ENCODE data around the gene CLCN3. TPM values are rescaled to one million over a fixed set of nuclear protein-coding genes. Genes with fewer than 3 reads are reported as not detected.

The CLCN3 gene
- total and polyA plus RNA-seq, 2 of the 4 experiments (the other 2 are of a cell fraction) = 13.0 to 22.8 TPM

DNA sequence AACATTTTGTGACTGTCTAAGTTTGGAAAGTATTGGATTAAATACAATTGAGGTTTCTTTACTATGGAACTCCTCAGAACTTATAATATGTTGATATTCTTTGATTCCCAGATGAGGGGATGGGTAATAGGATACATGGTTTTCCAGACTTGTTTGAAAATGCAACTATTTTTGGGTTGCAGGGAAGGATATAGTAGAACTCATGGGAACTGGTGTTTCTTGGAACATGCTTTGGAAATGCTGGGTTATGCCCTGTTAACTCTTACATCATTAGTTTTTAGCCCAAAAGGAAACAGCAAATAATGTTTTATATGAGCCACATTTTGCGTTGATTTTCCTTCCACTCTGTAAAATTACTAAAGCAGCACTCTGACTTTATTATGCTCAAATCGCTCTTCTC, 95.4 kb downstream of the CLCN3 start:
- dilution Hi-C loops (cut with HindIII; ENCODE audit: low sequenced_read_pairs, unreplicated experiment) = no loop called here
- no CpG with 5 or more reads among the region's 2 CpGs for WGBS, 2 experiments (ENCODE audit: extremely low coverage in 2 of 2, insufficient read length in 1 of 2)
- Histone ChIP-seq H3K4me2 (ENCODE audit: low read depth, low read length) (no peak overlapping the region), H4K5ac (ENCODE audit: low read depth, low read length) (no peak overlapping the region), H2BK120ac (ENCODE audit: low read depth, low read length) (no peak overlapping the region), H4K8ac (ENCODE audit: low read depth in 2 of 2, low read length in 2 of 2) (no peak overlapping the region), H3K36me3 (ENCODE audit: control insufficient read depth, insufficient read depth, low read length) (peaks cover 7% of the 10 kb centered on the region), H3K9me1 (ENCODE audit: insufficient read depth, low read length) (no peaks in the 10 kb centered on the region), H3K14ac (replicated peaks; ENCODE audit: low read depth, low read length) (no peak overlapping the region), H3K9ac (ENCODE audit: low read depth, low read length) (no peak overlapping the region), H2AK5ac (ENCODE audit: low read depth, low read length) (no peak overlapping the region), H3K18ac (ENCODE audit: low read depth, low read length) (no peak overlapping the region), H3K79me1 (ENCODE audit: low read depth in 1 of 2, low read length in 2 of 2) (no peaks in the 10 kb centered on the region), H3K27me3 (ENCODE audit: control insufficient read depth, insufficient read depth, low read length) (no peaks in the 10 kb centered on the region), H2AK9ac (replicated peaks; ENCODE audit: low read depth, low read length, poor library complexity) (no peak overlapping the region), H3K27ac (ENCODE audit: insufficient read depth, low read length) (no peak overlapping the region), H3K4me1 (ENCODE audit: control insufficient read depth, insufficient read depth, low read length) (no peaks in the 10 kb centered on the region), H3K56ac (ENCODE audit: extremely low read depth, insufficient read depth, low read length) (no peak overlapping the region), H4K91ac (ENCODE audit: insufficient read depth, low read depth, low read length) (no peak overlapping the region), H2BK15ac (ENCODE audit: low read depth, low read length) (no peak overlapping the region), H3K4me3 (ENCODE audit: insufficient read depth, low read depth, low read length) (no peak overlapping the region), H2BK20ac (ENCODE audit: low read depth, low read length) (no peak overlapping the region), H2BK5ac (ENCODE audit: low read depth, low read length, poor library complexity, severe bottlenecking) (no peak overlapping the region), H3K23ac (ENCODE audit: low read depth, low read length) (no peak overlapping the region), H4K20me1 (ENCODE audit: insufficient read depth, low read length) (no peaks in the 10 kb centered on the region), H2AFZ (replicated peaks; ENCODE audit: low read length, poor library complexity) (no peak overlapping the region), H3K9me3 (ENCODE audit: control insufficient read depth, insufficient read depth, low read length) (no peaks in the 10 kb centered on the region), H3K4ac (ENCODE audit: low read depth, low read length) (no peak overlapping the region)
- no peak for DNase-seq
- no peak for ATAC-seq (ENCODE audit: low read depth)
- CTCF ChIA-PET = interaction anchor here (0.5 kb wide), 1 partner anchor 50 kb away, joined by 3 read pairs; no protein-coding TSS in a partner anchor
- intact Hi-C loops (cut with micrococcal nuclease) = loop anchor here (5.0 kb wide), 1 partner anchor 36 kb away; no protein-coding TSS in a partner anchor
- BruUV-seq (replicated peaks) = no TSS peak
- in situ Hi-C loops (cut with MboI; ENCODE audit: low sequenced_read_pairs) = no loop called here
- POLR2A ChIA-PET (ENCODE audit: unreplicated experiment) = no interaction called here
- TF ChIP-seq CHD1 (IDR thresholded peaks at IDR 0.05; ENCODE audit: low read depth, low read length) (no peak), RCOR1 (IDR thresholded peaks at IDR 0.05; ENCODE audit: insufficient replicate concordance, low read length) (no peak), RFX5 (IDR thresholded peaks at IDR 0.05; ENCODE audit: low read depth, low read length) (no peak)
